IPS DF 19.7 (cell line): ENCODE measurements around the gene WDR45.
"Not testable (repeated sequence)": the region's sequence is repeated elsewhere in the genome, so short reads cannot be mapped to it uniquely, and the experiment has no call there.

Experiments used
- DNase-seq: peaks from one replicate; pipeline ENCODE4 v3.0.0-alpha.2; 2013; ENCODE audit warnings: low read depth, low spot score

Gene WDR45

DNA sequence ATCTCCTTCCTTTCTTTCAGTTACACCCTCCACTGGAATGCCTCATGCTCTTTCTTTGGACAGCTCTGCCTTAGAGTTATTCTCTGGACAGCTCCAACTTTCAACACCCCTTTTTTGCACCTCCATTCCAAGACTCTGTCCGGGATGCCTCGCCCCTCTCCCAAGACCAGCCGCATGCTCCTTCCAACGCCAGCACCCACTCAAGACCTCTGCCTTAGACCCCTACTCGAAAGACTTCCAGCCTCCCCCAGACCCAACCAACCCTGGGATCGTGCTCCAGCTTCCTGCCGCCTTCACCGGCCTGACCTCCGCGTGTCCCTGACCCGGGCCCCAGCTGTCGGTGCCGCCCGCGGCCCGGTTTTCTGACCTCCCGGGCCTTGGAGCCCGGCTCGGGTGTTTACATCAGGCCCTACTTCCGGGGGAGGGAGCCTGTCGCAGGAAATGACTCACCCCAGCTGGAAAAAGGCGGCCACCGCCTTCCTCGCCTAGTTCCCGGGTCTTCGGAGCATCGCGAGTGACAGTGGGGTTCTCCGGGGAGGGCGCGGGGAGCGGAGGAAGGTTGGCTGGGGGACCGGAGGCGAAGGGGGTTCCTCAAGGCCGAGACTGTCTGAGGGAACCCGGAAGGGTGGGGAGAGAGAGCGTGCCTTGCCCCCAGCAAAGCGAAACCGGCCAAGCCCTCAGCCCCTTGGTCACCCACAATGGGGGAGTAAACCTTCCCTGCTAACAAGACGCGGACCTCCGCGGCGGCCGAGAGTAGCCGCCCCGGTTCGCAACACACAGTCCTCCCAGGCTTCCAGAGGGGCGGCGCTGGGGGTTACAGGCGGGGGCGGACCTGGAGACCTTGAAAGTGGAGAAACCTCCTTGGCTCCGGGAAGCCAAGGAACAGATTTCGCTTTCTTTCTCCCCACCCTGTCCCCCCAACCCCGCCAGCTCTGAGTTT is at the start of gene WDR45:
WDR45 (minus strand) TSS at position 399 of the 940 bp plus-strand sequence. CDS start 1,792 bp downstream, outside the sequence.
- no peak for DNase-seq

DNA sequence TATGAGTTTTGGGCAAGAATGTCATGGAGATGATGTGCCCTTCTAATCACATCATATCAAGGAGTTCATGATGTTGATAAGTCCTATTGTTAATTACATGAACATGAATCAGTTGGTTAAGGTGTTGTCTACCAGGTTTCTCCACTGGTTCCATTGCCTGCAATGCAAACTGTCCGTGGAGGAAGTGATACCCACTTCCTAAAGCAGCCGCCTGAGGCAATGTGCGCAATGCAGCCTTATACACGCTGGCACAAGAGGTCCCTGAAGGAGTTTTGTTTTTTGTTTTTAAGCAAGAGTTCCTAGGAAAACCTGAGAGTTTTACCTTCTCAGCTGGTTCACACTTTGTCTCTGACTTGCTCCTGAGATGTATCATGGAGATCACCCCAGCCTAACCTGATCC is 49.7 kb upstream of the WDR45 start:
- DNase-seq: no peak

DNA sequence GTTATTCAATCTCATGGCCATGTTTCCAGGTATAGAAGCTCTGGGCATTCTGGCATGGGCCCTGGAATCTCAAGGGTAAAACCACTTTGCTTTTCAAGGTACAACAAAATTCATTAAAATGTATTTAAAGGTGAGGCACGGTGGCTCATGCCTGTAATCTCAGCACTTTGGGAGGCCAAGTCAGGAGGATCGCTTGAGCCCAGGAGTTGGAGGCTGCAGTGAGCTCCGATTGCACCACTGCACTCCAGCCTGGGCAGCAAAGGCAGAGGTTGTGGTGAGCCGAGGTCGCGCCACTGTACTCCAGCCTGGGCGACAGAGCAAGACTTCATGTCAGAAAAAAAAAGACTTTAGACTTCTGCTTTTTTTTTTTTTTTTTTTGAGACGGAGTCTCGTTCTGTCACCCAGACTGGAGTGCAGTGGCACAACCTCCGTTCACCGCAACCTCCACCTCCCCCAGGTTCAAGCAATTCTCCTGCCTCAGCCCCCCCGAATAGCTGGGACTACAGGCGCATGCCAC is 48.1 kb upstream of the WDR45 start:
- not testable (repeated sequence) for DNase-seq

DNA sequence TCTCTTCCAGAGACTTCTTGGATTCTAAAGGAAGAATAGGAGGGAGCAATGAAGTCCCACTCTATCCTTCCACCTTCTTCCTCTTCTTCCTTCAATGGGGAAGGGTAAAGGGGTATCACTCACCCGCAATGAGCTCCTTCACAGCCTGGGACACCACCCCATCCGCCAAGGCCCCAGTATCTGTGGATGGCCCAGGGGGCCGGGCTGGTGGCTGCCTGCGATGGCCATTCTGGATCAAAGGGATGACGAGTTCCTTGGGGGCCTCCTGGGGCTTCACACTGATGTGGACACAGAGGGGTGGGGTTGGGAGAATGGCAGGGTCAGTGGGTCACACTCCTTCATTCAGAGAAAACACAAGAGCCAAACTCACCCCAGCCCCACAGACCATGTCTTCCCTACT is 42.8 kb upstream of the WDR45 start:
- no peak for DNase-seq

DNA sequence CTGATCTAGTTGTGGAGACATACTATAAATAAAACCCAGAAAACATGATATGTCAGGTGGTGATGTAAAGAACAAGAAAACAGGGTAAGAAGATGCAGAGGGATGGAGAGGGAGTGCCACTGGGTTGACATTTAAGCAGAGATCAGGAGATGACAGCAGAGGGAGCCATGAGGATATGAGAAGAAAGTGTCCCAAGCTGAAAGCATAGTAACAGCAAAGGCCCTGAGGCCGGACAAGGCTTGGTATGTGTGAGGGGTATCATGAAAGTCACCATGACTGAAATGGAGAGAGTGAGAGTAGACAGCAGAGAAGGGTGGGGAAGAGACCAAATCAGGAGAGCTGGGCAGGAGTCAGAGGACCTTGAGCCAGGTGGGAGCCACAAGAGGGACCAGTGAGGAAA is 40.4 kb upstream of the WDR45 start:
- DNase-seq: no peak

DNA sequence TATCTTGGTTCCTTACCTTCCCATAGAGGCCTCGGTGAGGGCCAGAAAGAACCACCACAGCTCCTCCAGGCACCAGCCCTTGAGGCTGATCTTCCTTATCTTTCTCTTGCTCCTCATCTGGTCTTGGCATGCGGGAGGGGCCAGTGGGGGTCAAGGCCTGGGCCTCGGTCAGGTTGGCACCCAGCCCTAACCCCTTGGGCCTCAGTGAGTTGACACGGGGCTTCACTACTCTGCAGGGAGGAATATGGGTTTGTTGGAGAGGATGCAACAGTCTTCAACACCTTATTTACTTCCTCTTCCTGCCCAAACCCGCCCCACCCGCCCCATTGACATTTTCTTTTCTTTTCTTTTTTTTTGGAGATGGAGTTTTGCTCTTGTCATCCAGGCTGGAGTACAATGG is 37.9 kb upstream of the WDR45 start:
- no peak for DNase-seq

DNA sequence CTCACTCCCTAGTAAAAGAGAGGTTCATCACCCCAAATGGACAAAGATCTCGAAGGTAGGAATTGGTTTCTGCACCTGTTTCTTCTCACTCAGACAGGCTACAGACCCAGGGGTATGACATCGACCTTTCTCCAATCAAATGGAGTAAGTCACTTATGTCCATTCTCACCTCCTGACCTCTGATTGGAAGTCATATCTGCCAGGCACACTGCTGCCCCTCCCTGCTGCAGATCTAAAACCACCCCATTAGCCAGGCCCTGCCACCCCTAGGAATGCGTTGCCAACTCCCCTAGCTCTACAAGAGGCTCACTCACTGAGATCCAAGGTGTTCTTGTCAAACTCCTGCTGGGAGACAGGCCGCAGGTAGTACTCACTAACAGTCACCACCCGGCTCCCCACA is 37.0 kb upstream of the WDR45 start:
- no peak for DNase-seq

DNA sequence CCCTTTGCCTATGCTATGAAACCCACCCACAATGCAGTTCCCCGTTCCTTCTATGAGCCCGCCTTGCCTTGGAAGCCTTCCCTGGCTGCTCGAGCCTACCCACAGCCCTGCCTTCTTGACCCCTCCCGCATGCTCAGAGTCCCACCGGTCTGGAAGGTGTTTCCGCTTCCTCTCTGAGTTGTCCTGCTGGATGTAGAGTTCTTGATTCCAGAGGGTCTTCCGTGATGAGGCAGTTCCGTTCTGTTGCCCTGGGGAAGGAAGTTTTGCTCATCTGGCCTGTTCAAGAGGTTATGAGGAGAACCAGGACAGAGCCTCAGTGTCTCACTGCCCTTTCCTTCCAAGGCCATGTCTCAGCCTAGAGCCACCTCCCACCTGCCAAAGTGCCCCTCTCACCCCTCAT is 36.4 kb upstream of the WDR45 start:
- DNase-seq: no peak

DNA sequence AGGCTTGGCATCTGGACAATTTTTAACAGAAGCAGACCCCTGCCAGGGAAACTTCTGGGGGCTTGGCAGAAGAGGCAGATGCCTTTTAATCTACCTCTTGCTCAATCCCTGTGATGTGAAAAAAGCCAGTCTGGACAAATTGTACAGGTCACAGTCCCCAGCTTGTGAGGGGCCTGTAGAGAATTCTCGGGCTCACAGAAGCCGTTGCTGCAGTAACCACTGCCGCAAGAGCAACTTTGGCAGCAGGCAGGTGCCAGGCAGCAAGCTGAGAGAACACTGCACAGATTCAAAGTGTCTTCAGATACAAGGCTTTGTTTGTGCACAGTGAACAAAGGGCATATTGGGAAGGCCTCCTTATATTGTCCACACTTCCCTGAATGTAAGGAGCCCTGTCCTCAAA is 32.1 kb upstream of the WDR45 start:
- DNase-seq: no peak

DNA sequence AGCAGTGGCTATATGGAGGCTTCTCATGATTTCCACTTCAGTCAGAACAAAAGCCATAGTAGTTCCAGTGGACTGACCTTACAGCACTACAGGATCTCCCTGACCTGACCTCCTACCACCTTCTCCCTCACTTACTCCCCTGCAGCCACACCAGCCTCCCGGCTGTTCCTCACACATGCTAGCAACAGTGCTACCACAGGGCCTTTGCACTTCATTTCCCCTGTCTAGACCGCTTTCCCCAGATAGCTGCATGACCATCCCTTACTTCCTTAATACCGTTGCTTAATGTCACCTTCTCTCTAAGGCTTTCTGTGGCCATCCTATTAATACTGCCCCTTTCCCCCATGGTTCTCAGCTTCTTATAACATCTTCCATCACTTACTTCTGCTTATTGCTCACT is 30.7 kb upstream of the WDR45 start:
- DNase-seq: no peak

DNA sequence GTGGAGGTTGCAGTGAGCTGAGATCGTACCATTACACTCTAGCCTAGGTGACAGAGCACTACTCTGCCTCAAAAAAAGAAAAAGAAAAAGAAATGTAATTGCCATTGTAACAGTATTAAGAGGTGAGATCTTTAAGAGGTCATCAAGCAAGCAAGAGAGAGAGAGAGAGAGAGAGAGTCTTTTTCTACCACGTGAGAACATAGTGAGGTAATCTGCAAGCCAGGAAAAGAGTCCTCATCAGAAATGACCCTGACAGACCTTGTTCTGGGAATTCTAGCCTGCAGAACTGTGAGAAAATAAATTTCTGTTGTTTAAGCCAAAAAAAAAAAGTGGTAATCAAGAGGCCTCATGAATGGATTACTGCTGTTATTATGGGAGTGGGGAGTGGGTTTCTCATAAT is 29.0 kb upstream of the WDR45 start:
- no peak for DNase-seq

DNA sequence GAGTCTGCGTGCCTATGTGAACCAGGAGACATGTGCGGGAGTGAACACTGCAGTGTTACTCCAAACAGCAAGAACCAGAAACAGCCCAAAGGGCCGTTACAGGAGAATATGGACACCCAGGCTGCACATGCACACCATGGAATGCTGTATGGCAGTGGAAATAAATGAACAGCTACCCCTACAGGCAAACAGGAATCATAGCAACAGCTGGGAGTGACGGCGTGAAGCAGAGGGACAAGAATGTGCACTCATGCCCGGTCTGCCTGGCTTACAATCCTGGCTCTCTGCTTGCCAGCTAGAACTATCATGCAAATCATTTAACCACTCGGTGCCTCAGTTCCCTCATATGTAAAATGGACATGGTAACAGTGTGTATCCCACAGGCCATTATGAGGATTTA is 27.2 kb upstream of the WDR45 start:
- DNase-seq: no peak

DNA sequence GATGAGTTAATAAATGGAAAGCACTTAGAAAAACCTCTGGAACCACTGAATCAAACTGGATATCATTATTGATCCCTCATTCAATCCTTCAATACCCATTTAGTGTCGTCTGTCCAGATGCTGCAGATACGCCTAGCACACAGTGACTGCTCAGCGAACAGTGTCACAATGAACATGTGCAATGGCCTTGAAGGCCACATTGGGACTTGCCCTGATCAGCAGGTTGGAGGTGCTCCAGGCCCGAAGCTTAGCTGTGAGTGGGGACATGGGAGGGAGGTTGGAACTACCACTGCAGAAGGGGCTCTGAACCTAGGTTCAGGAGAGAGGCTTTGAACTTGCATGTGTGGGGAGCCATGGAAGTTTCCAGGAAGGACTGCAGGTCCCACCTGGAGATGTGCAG is 26.6 kb upstream of the WDR45 start:
- DNase-seq: no peak

DNA sequence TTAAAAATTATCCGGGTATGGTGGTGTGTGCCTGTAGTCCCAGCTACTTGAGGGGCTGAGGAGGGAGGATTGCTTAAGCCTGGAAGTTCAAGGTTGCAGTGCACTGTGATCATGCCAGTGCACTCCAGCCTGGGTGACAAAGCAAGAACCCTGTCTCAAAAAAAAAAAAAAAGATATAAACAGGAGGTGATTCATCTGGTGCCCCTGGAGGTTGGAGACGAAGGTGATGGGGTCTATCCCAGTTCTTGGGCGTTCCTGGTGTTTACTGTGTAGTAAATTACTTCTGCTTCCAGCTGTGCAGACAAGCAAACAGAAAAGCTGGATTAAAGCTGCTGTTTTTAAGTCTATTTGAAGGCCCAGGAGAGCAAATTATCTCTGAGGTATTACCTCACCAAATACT is 23.9 kb upstream of the WDR45 start:
- DNase-seq: no peak

DNA sequence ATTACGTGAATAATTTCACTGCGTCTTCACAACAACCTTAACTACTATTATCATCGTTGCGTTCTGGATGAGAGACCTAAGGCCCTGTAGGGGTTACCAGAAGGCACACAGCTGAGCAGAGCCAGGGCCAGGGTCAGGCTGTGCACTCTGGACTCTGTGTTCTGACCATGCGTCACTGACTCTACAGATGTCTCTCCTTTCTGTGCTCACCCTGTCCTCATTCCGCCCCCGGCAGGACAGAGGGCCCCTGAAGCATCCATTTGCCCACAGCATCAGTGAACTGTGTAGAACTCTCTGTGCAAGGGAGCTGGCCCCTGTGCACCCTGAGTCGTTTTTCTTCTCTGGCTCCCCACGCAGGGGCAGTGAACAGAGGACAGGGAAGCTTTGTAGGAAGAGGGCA is 22.5 kb upstream of the WDR45 start:
- no peak for DNase-seq

DNA sequence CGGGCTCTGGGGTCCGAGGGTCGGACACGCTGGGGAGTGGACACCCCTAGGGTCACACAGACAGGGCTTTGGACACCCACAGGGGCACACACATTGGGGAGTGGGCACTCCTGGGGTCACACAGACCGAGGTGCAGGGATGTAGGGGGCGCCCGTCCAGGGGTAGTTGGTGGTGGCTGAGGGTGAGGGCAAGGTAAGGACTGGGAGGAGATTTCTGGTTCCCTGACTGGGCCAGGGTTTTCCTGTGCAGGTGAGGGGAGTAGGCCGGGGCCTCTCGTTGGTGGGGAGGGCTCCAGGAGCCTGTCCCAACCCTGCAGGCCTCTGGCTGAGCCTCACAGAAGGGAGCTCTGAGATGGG is 21.9 kb upstream of the WDR45 start:
- DNase-seq: no peak

DNA sequence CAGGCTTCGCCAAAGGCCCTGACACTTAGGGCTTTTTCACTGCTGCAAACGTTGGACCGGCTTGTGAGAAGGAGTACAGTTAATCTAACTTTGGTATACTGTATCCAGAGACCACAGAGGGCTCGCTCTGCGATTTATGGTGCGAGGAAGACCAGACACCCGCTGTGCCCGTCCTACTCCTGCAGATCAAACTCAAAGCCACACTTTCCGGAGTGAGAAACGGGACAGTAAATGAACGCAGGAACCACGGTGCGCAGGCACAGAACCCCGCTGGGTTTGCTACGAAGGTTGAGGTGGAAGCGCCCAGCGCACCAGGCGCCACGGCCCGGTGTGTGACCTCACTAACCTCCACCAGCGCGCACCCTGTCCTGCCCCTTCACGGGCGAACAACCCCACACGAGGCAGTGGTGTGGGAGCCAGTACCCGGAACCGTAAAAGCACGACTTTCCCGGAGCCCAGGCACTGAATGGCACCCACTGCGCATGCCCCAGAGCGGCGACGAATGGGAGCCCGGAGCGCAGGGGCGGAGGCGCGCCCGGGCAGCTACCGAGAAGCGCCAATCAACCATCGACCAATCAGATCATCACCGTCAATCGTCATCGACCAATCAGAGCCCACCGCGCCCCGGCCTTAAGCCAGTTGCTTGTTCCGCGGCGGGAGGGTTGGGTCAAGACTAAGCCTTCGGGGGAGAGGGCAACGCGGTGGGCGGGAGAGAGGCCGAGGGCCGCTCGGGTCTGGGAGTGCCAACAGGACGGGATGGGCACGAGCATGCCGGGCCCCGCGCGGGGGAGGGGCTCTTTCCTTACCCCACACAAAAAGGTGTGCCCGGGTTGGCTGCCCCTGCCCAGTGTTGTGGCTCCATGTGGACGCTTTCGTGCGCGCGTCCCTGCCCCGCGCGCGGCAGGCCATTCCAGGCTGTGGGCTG is 21.3 kb upstream of the WDR45 start:
- DNase-seq: peak; percentile 67

DNA sequence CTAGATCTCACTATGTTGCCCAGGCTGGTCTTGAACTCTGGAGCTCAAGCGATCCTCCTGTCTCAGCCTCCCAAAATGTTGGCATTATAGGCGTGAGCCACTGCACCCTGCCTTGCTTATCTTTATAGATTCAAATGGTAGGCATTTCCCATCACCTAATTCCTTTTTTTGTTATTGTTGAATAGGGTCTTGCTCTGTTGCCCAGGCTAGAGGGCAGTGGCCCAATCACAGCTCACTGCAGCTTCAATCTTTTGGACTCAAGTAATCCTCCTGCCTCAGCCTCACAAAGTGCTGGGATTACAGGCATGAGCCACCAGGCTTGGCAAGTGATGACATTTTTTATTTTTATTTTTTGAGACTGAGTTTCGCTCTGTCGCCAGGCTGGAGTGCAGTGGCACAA is 16.7 kb upstream of the WDR45 start:
- DNase-seq: no peak

DNA sequence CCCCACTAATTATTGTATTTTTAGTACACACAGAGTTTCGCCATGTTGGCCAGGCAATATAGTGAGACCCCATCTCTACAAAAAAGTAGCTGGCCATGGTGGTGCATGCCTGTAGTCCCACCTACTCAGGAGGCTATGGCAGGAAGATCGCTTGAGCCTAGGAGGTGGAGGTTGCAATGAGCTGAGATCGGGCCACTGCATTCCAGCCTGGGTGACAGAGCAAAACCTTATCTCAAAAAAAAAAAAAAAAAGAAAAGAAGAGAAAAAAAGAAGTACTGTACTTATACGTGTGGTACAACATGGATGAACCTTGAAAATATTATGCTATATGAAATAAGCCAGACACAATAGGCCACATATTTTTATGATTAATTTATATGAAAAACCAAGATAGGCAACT is 9.9 kb upstream of the WDR45 start:
- no peak for DNase-seq

DNA sequence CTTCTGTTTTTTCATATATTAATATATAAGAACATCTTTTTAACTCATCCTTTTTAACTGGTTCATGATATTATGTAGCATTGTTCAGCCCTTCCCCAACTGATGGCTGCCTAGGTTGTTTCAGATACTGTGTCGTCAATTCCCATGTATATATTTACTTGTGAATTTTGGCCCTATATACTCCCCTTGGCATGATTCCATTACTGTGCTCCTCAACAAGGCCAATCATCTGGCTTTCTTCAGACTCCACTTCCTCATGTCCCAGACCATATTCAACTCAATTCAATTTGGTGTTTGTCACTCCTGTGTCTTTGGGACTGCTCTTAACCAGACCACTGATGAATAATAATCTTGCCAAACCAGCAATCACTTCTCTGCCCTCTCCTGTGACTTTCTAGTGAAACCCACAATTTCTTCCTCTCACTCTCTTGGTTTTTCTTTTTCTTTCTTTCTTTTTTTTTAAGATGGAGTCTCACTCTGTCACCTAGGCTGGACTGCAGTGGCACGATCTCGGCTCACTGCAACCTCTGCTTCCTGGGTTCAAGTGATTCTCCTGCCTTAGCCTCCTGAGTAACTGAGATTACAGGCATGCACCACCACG is 2.7 kb upstream of the WDR45 start:
- DNase-seq: no peak

DNA sequence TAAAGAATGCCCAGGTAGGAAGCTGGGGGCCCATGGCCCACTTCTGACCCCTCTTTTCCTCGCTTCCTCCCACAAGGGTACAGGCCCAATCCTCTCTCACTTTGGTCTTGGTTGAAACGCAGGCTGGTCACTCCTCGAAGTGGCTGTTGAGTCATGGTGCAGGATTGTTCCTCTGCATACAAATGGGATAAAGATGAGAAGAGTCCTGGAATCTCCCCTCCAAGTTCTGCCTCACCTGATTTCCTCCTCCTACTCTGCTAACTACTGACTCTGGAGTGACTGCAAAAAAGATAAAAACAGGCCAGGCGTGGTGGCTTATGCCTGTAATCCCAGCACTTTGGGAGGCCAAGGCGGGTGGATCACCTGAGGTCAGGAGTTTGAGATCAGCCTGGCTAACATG is 1.7 kb downstream of the WDR45 start:
- no peak for DNase-seq

DNA sequence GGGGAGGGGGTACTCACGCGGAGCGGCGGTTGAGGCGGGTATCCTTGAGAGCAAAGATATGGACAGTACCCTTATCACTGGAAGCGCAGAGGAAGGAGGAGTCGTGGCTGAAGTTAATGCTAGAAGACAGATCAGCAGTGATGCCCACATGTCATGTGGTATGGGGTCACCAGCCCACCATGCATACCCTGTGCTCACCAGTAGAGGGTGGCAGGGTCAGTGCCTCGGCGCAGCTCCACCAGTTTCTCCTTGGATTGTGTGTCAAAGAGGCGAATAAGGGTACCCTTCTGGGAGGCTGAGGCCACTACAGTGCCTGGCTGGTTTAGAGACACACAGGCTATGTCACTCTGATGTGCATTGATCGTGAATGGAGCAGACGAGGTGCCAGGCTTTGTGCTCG is 4.3 kb downstream of the WDR45 start:
- no peak for DNase-seq
